ENCODE data around the gene SBK1.

The SBK1 gene

DNA sequence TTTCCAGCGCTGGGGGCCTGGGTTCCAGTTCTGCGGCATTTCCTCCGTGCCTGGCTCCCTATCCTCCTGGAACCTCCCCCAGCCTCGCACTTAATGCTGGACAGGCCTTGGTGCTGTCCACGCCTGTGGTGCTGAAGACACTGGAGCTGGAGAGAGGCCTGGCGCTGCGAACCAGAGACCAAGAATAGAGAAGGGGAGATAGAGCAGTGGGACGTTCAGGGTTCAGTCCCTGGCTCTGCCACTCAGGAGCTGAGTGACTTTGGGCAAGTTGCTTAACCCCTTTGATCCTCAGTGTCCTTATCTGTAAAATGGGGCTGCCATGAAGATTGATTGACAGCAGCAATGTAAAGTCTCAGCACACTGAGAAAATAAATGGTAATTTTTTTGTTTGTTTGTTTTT is 11.9 kb downstream of the SBK1 start:
- Histone ChIP-seq H3K27ac (no peak overlapping the region), H3K4me3 (ENCODE audit: low read depth, low read length) (no peak overlapping the region), H3K36me3 (replicated peaks) (no peaks in the 10 kb centered on the region), H3K27me3 (replicated peaks) (no peaks in the 10 kb centered on the region)
- DNase-seq: peak; percentile 49
- TF ChIP-seq, protein P1, sequence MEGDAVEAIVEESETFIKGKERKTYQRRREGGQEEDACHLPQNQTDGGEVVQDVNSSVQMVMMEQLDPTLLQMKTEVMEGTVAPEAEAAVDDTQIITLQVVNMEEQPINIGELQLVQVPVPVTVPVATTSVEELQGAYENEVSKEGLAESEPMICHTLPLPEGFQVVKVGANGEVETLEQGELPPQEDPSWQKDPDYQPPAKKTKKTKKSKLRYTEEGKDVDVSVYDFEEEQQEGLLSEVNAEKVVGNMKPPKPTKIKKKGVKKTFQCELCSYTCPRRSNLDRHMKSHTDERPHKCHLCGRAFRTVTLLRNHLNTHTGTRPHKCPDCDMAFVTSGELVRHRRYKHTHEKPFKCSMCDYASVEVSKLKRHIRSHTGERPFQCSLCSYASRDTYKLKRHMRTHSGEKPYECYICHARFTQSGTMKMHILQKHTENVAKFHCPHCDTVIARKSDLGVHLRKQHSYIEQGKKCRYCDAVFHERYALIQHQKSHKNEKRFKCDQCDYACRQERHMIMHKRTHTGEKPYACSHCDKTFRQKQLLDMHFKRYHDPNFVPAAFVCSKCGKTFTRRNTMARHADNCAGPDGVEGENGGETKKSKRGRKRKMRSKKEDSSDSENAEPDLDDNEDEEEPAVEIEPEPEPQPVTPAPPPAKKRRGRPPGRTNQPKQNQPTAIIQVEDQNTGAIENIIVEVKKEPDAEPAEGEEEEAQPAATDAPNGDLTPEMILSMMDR (IDR thresholded peaks at IDR 0.05; ENCODE audit: low read depth, low read length, missing control alignments): no peak
- in situ Hi-C loops (cut with HindIII; ENCODE audit: low pct_ligation_motif_present, low sequenced_read_pairs): no loop called here

DNA sequence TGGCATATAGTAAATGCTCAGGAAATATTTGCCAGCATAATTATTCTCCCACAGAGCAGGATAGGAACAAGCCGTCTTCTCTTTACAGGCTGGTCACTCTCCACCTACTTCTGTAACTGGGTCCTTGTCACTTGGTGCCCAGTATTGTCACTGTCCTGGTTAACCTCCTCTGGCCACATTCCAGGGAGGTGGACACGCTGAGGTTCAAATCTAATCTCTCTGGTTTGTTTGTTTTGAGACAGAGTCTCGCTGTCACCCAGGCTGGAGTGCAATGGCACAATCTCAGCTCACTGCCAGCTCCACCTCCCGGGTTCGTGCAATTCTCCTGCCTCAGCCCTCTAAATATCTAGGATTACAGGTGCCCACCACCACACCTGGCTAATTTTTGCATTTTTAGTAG is 15.6 kb downstream of the SBK1 start:
- Histone ChIP-seq H3K27ac (no peak overlapping the region), H3K4me3 (ENCODE audit: low read depth, low read length) (no peak overlapping the region), H3K27me3 (replicated peaks) (no peaks in the 10 kb centered on the region), H3K36me3 (replicated peaks) (no peaks in the 10 kb centered on the region)
- TF ChIP-seq, protein P1 (IDR thresholded peaks at IDR 0.05; ENCODE audit: low read depth, low read length, missing control alignments): no peak
- no peak for DNase-seq
- in situ Hi-C loops (cut with HindIII; ENCODE audit: low pct_ligation_motif_present, low sequenced_read_pairs): no loop called here

DNA sequence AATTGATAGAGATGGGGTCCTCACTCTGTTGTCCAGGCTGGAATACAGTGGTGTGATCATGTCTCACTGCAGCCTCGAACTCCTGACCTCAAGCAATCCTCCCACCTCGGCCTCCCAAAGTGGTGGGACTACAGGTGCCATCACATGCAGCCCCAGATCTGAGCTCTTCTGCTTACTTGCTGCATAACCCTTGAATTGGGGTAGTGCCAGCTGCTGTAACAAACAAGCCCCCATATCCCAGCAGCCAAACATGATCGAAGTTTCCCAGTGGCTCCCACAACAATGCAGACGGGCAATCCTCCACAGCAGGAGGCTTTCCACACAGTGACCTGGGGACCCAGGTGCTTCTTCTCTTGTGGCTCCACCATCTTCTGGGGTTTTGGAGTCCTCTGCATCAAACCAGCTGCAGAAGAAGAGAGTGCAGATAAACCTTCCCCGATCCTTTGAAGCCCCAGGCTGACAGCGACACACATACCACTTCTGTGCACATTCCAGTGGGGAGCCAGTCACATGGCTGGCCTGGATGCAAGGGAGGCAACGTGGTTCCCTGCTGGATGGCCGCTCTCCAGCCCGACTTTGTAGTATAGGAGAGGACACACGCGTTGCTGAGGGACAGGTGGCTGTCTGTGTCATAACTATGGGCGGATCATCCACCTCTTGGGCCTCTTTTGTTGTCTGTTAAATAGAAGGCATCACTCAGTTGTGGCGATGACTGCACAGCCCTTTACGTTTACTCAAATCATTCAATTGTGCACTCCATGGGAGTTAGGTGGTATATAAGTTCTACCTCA is 16.7 kb downstream of the SBK1 start:
- TF ChIP-seq, protein P1 (IDR thresholded peaks at IDR 0.05; ENCODE audit: low read depth, low read length, missing control alignments): no peak
- no peak overlapping the region for H3K27ac ChIP-seq
- H3K4me3 ChIP-seq (ENCODE audit: low read depth, low read length): no peak overlapping the region
- no peaks in the 10 kb centered on the region for H3K27me3 ChIP-seq (replicated peaks)
- no peaks in the 10 kb centered on the region for H3K36me3 ChIP-seq (replicated peaks)
- DNase-seq: no peak
- in situ Hi-C loops (cut with HindIII; ENCODE audit: low pct_ligation_motif_present, low sequenced_read_pairs): no loop called here

DNA sequence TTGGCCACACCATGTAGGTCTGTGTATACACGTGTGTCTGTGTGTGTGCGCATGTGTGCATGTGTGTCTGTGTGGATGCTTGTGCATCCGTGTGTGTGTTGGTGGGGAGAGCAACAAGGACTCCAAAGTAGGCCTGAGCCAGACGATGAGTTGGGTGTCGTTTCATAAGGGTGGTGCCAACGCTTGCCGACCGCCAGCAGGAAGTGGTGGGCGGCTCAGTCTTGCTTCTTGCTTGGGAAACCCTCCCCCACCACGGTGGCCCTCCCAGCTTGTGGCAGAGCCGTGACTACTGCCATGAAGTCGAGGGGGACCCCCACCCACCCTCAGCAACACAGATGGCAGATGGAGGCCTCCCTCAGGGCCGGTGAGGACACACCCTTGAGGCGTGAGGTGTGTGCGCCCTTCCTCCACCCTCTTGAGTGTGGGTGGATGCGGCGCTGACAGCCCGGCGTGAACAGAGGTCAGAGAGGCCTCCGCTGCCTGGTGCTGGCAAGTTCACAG is 17.5 kb downstream of the SBK1 start:
- no peaks in the 10 kb centered on the region for H3K27me3 ChIP-seq (replicated peaks)
- no peaks in the 10 kb centered on the region for H3K36me3 ChIP-seq (replicated peaks)
- TF ChIP-seq, protein P1 (IDR thresholded peaks at IDR 0.05; ENCODE audit: low read depth, low read length, missing control alignments): no peak
- in situ Hi-C loops (cut with HindIII; ENCODE audit: low pct_ligation_motif_present, low sequenced_read_pairs): no loop called here
- H3K4me3 ChIP-seq (ENCODE audit: low read depth, low read length): no peak overlapping the region
- DNase-seq: no peak
- H3K27ac ChIP-seq: no peak overlapping the region

DNA sequence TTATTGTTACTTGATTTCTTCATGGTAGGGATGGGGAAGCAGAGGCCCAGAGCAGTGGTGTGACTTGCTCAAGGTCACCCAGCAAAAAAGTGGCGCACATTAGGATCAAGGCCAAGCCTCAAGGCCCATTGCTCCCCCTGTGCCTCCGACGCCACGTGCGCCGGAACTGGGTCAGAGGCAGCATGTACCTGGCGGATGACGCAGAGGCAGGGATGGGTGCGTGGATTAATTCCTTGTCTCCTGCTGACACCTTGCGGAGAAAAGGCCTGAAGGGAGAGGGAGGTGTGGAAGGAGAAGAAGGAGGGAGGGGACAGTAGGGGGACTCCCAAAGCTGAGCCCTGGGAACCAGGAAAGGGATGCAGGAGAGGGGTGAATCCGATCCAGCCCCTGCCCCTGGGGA is 18.5 kb downstream of the SBK1 start:
- H3K27ac ChIP-seq: no peak overlapping the region
- no peaks in the 10 kb centered on the region for H3K36me3 ChIP-seq (replicated peaks)
- TF ChIP-seq, protein P1 (IDR thresholded peaks at IDR 0.05; ENCODE audit: low read depth, low read length, missing control alignments): no peak
- in situ Hi-C loops (cut with HindIII; ENCODE audit: low pct_ligation_motif_present, low sequenced_read_pairs): no loop called here
- no peaks in the 10 kb centered on the region for H3K27me3 ChIP-seq (replicated peaks)
- DNase-seq: no peak
- H3K4me3 ChIP-seq (ENCODE audit: low read depth, low read length): no peak overlapping the region

DNA sequence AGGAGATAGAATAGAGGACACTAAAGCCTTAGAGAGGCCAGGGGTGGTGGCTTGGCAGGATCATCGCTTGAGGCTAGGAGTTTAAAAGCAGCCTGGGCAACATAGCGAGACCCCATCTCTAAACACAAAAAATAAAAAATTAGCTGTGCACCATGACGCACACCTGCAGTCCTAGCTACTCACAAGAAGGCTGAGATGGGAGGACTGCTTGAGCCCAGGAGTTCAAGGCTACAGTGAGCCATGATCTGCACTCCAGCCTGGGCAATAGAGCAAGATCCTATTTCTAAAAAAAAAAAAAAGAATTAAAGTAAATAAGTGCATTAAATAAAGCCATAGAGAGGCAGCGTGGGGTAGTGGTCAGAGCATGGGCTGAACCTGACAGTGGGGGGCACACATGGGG is 19.1 kb downstream of the SBK1 start:
- Histone ChIP-seq H3K36me3 (replicated peaks) (no peaks in the 10 kb centered on the region), H3K27me3 (replicated peaks) (no peaks in the 10 kb centered on the region), H3K4me3 (ENCODE audit: low read depth, low read length) (no peak overlapping the region), H3K27ac (no peak overlapping the region)
- TF ChIP-seq, protein P1 (IDR thresholded peaks at IDR 0.05; ENCODE audit: low read depth, low read length, missing control alignments): no peak
- in situ Hi-C loops (cut with HindIII; ENCODE audit: low pct_ligation_motif_present, low sequenced_read_pairs): no loop called here
- no peak for DNase-seq
